AG04449 (cell line): ENCODE data around the gene CD151.

Source experiments
- CTCF ChIA-PET: fragments of 350-600 bp; formaldehyde crosslinking; extraction: SDS; loops from one replicate; lab custom pipeline; 2021; ENCODE audit warnings: antibody characterized with exemption; lab: Yijun Ruan, JAX
- POLR2A ChIA-PET: fragments of 400-600, 350-600 bp; formaldehyde crosslinking; extraction: SDS; loops from one replicate; lab custom pipeline; 2020; ENCODE audit warnings: antibody characterized with exemption, inconsistent platforms; lab: Yijun Ruan, JAX
- DNase-seq: peaks from one replicate; pipeline ENCODE4 v3.0.0-alpha.2; 2010; ENCODE audit warnings: low read depth, low spot score
- H3K4me3 ChIP-seq: 2 replicates; pipeline ENCODE4 v1.5.1; 2011; ENCODE audit warnings: low read depth, mild to moderate bottlenecking, control low read depth, low read length
- CTCF ChIP-seq: IDR thresholded peaks from one replicate; pipeline ENCODE4 v1.5.1; 2011; ENCODE audit warnings: mild to moderate bottlenecking, moderate library complexity, low read length, control low read depth, inconsistent platforms; ENCODE audit not compliant: insufficient read depth; ENCODE audit errors: missing control alignments

The CD151 gene

GRCh38 chr11:863023-863909, 30.5 kb downstream of the CD151 start:
- DNase-seq, result no peak
- no peak overlapping the region for H3K4me3 ChIP-seq
- ChIA-PET CTCF (interaction anchor here (9.3 kb wide), 1 partner anchor 16 kb away, joined by 58 read pairs; no protein-coding TSS in a partner anchor), POLR2A (no interaction called here)
- TF ChIP-seq CTCF, result no peak

- POLR2A ChIA-PET, result interaction anchor here (0.7 kb wide), 1 partner anchor 625 kb away, joined by 3 read pairs; no protein-coding TSS in a partner anchor
- CTCF ChIA-PET, result interaction anchor here (9.3 kb wide), 1 partner anchor 17 kb away, joined by 58 read pairs; no protein-coding TSS in a partner anchor
These were observed 31.4 kb downstream of the CD151 start for GRCh38 chr11:863910-864827.

GRCh38 chr11:864898-865297, 32.1 kb downstream of the CD151 start:
- ChIA-PET POLR2A (interaction anchor here (0.6 to 1.2 kb wide), 3 partner anchors 10 to 624 kb away, joined by 3 to 4 read pairs (median 4); no protein-coding TSS in a partner anchor), CTCF (no interaction called here)
- DNase-seq, result no peak
- H3K4me3 ChIP-seq, result no peak overlapping the region
- no peak for TF ChIP-seq CTCF

More at GRCh38 chr11:863910-864827, 31.4 kb downstream of the CD151 start:
- no peak overlapping the region for H3K4me3 ChIP-seq
- no peak for TF ChIP-seq CTCF
- DNase-seq, result no peak

GRCh38 chr11:865462-866430, 33.0 kb downstream of the CD151 start:
- H3K4me3 ChIP-seq, result no peak overlapping the region
- no peak for TF ChIP-seq CTCF
- DNase-seq, result no peak
- ChIA-PET POLR2A (interaction anchor here (0.6 to 1.2 kb wide), 3 partner anchors 8 to 22 kb away, joined by 3 to 4 read pairs (median 4); no protein-coding TSS in a partner anchor), CTCF (interaction anchor here (1.2 kb wide), 1 partner anchor 8 kb away, joined by 3 read pairs; no protein-coding TSS in a partner anchor)

GRCh38 chr11:866481-866880, 33.7 kb downstream of the CD151 start:
- POLR2A ChIA-PET, result interaction anchor here (1.0 kb wide), 1 partner anchor 9 kb away, joined by 3 read pairs; no protein-coding TSS in a partner anchor
- H3K4me3 ChIP-seq, result no peak overlapping the region
- CTCF ChIA-PET, result interaction anchor here (1.2 kb wide), 1 partner anchor 9 kb away, joined by 3 read pairs; no protein-coding TSS in a partner anchor
- TF ChIP-seq CTCF, result no peak
- DNase-seq, result no peak
